ENCODE results near the gene LPP.

GRCh38 chr3:188682316-188682715, 528.4 kb downstream of the LPP start:
- TF ChIP-seq CTCF (IDR thresholded peaks at IDR 0.05 in 4 of 5, conservative IDR thresholded peaks at IDR 0.05 in 1 of 5) (no peak), POLR2A (IDR thresholded peaks at IDR 0.05) (no peak)

Measured in gastrocnemius medialis (tissue), 4 donors.